Lung (tissue), 12 donors: ENCODE measurements around the gene SLC16A13. TPM values are rescaled to one million over a fixed set of nuclear protein-coding genes. Genes with fewer than 3 reads are reported as not detected.

Experiments
- ATAC-seq: fragments of 200-7000 bp; cut with Tn5 transposase; one replicate; pipeline ENCODE4 v1.9.1; 2020; ENCODE audit warnings: moderate number of reproducible peaks; ENCODE audit not compliant: insufficient read depth, low FRiP score
- DNase-seq, 3 donors: peaks; one replicate each; pipeline ENCODE4 v3.0.0-alpha.2; 2013 to 2017
- H3K27ac ChIP-seq, 2 donors: one replicate each; pipeline ENCODE4 v1.5.1; 2013; ENCODE audit warnings: mild to moderate bottlenecking in 2 of 2, moderate library complexity in 2 of 2, control low read depth in 1 of 2, inconsistent platforms in 1 of 2, low read depth in 1 of 2, low read length in 1 of 2
- H3K27me3 ChIP-seq, 3 donors: one replicate each; pipeline ENCODE4 v1.5.1; 2013; ENCODE audit warnings: low read length in 2 of 3; ENCODE audit not compliant: control insufficient read depth in 3 of 3, insufficient read depth in 3 of 3
- H3K36me3 ChIP-seq, 4 donors: one replicate each; pipeline ENCODE4 v1.5.1; 2013; ENCODE audit warnings: low read length in 4 of 4, mild to moderate bottlenecking in 1 of 4, moderate library complexity in 1 of 4; ENCODE audit not compliant: control insufficient read depth in 4 of 4, insufficient read depth in 4 of 4
- H3K4me1 ChIP-seq, 5 donors: one replicate each; pipeline ENCODE4 v1.5.1; 2013; ENCODE audit warnings: low read length in 5 of 5, mild to moderate bottlenecking in 2 of 5, moderate library complexity in 1 of 5; ENCODE audit not compliant: control insufficient read depth in 5 of 5, insufficient read depth in 5 of 5
- H3K4me3 ChIP-seq: one replicate; pipeline ENCODE4 v1.5.1; 2013; ENCODE audit warnings: mild to moderate bottlenecking, control low read depth, moderate library complexity
- H3K9ac ChIP-seq, 2 donors: one replicate each; pipeline ENCODE4 v1.5.1; 2013; ENCODE audit warnings: low read length in 2 of 2, control low read depth in 1 of 2; ENCODE audit not compliant: insufficient read depth in 1 of 2
- H3K9me3 ChIP-seq, 4 donors: one replicate each; pipeline ENCODE4 v1.5.1; 2013; ENCODE audit warnings: low read length in 3 of 4, mild to moderate bottlenecking in 1 of 4, moderate library complexity in 1 of 4; ENCODE audit not compliant: control insufficient read depth in 4 of 4, insufficient read depth in 3 of 4
- WGBS, 2 donors: extraction: QIAGEN DNeasy Blood & Tissue Kit; methylation state at CpG; one replicate each; pipeline ENCODE4 v1.1.7; 2013; 5-methylcytosine and 5-hydroxymethylcytosine counted together
- polyA plus RNA-seq, 2 donors: library from polyadenylated mRNA; stranded (reverse); fragments of 200-250 nt; gene quantifications; one replicate each; pipeline ENCODE4 v1.2.1, GENCODE V29; 2013
- total RNA-seq, 2 donors: library from RNA; depleted of rRNA in 1 of 2; stranded (reverse); fragments of >200 nt in 1 of 2; gene quantifications; one replicate each; pipeline ENCODE4 v1.2.1, GENCODE V29; 2014 to 2021
- TF ChIP-seq, protein P1 (sequence below): IDR thresholded peaks from 2 replicates; pipeline ENCODE4 v1.5.1; 2012; ENCODE audit warnings: mild to moderate bottlenecking; ENCODE audit errors: control extremely low read depth, extremely low read depth
- donor health status: control.
- donor health status: control.
- donor health status: Bipolar disorder and iron deficiency.
- donor health status: healthy.
- donor health status: DM: yes; HTN: yes; CAD: no.

Gene SLC16A13
- total and polyA plus RNA-seq, 4 donors, result 1.3 to 23.6 (median 6.3) TPM

DNA sequence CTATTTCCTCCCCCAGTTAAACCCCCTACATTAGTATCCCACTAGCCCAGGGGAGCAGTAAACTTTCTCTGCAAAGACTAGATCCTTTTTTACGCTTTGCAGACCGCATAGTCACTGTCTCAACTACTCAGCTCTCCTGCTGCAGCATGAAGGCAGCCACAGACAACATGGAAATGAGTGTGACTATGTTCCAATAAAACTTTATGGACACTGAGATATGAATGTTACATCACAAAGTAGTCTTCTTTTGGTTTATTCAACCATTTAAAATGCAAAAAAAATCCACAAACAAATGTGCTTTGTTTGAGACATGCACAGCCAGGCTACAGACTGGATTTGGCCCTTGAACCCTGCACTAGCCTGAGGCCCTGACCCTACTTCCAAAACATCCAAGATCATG lies 25.3 kb upstream of the SLC16A13 start:
- peaks cover 0 to 11% (median 3%) of the 10 kb centered on the region in 4 donors for H3K36me3 ChIP-seq
- H3K27ac ChIP-seq, result no peak overlapping the region
- no peaks in the 10 kb centered on the region for H3K9me3 ChIP-seq
- DNase-seq, result no peak
- TF ChIP-seq, protein P1, sequence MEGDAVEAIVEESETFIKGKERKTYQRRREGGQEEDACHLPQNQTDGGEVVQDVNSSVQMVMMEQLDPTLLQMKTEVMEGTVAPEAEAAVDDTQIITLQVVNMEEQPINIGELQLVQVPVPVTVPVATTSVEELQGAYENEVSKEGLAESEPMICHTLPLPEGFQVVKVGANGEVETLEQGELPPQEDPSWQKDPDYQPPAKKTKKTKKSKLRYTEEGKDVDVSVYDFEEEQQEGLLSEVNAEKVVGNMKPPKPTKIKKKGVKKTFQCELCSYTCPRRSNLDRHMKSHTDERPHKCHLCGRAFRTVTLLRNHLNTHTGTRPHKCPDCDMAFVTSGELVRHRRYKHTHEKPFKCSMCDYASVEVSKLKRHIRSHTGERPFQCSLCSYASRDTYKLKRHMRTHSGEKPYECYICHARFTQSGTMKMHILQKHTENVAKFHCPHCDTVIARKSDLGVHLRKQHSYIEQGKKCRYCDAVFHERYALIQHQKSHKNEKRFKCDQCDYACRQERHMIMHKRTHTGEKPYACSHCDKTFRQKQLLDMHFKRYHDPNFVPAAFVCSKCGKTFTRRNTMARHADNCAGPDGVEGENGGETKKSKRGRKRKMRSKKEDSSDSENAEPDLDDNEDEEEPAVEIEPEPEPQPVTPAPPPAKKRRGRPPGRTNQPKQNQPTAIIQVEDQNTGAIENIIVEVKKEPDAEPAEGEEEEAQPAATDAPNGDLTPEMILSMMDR, result no peak
- H3K4me1 ChIP-seq, result peaks cover 0 to 36% (median 10%) of the 10 kb centered on the region in 5 donors
- H3K4me3 ChIP-seq, result no peak overlapping the region
- no peak overlapping the region for H3K9ac ChIP-seq
- ATAC-seq, result no peak
- 89 to 93% methylated on average over 2 of the region's 2 CpGs for WGBS, 2 donors
- H3K27me3 ChIP-seq, result no peaks in the 10 kb centered on the region

DNA sequence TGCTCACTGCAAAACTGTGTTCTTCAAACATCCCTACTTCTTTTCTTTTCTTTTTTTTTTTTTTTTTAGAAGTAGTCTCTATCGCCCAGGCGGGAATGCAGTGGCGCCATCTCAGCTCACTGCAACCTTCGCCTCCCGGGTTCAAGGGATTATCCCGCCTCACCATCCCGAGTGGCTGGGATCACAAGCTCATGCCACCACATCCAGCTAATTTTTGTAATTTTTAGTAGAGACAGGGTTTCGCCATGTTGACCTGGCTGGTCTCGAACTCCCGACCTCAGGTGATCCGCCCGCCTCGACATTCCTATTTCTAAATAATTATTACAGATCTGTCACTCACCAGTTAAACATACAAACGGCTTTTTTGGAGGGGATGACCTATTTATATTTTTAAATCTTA lies 24.4 kb upstream of the SLC16A13 start:
- Histone ChIP-seq H3K27me3 (no peaks in the 10 kb centered on the region), H3K36me3 (peaks cover 0 to 8% (median 3%) of the 10 kb centered on the region in 4 donors), H3K27ac (no peak overlapping the region), H3K4me3 (peak overlapping the region; percentile 65), H3K4me1 (peaks cover 0 to 45% (median 10%) of the 10 kb centered on the region in 5 donors), H3K9ac (peak overlapping the region; percentile 85 to 95), H3K9me3 (no peaks in the 10 kb centered on the region)
- DNase-seq (no peak), ATAC-seq (no peak)
- TF ChIP-seq, protein P1, result no peak
- 39 to 53% methylated on average over 14 of the region's 14 CpGs for WGBS, 2 donors

- peaks cover 0 to 50% (median 10%) of the 10 kb centered on the region in 5 donors for H3K4me1 ChIP-seq
- DNase-seq (no peak), ATAC-seq (no peak)
- H3K36me3 ChIP-seq, result peaks cover 0 to 13% (median 3%) of the 10 kb centered on the region in 4 donors
- TF ChIP-seq, protein P1, result no peak
- peak overlapping the region; percentile 90 to 95 for H3K27ac ChIP-seq
- H3K9me3 ChIP-seq, result no peaks in the 10 kb centered on the region
- H3K4me3 ChIP-seq, result peak overlapping the region; percentile 65
- no peaks in the 10 kb centered on the region for H3K27me3 ChIP-seq
- 1 to 2% methylated on average over 6 of the region's 6 CpGs for WGBS, 2 donors
- peak overlapping the region; percentile 85 to 95 for H3K9ac ChIP-seq
These were observed 23.9 kb upstream of the SLC16A13 start for GRCh38 chr17:7011942-7012254.

DNA sequence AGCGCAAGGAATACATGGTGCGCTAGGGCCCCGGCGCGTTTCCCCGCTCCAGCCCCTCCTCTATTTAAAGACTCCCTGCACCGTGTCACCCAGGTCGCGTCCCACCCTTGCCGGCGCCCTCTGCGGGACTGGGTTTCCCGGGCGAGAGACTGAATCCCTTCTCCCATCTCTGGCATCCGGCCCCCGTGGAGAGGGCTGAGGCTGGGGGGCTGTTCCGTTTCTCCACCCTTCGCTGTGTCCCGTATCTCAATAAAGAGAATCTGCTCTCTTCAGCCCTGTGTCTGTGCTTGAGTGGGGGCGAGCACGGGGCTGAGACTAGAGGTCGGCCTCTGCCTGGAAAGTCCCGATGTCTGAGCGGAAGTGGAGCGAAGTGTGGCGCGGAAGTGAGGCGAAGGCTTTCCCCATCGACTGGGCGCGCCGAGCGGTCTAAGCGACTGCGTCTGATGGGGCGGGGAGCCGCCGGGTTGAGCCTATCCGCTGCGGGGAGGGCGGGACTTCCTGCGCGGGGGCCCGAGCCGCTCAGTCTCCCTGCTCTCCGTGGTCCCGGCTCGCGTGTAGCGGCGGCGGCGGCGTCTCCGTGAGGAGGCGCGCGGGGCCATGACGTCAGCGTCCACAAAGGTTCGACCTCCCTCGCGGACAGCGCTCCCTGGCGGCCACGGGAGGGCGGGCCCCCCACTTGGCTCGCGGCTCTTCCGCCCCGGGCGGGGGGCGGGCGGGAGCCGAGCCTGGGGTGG lies 21.4 kb upstream of the SLC16A13 start:
- Histone ChIP-seq H3K27me3 (no peaks in the 10 kb centered on the region), H3K4me3 (peak overlapping the region; percentile 58), H3K9ac (peak overlapping the region; percentile 41 to 95), H3K27ac (peak overlapping the region; percentile 90 to 95), H3K9me3 (no peaks in the 10 kb centered on the region), H3K36me3 (peaks cover 0 to 15% (median 4%) of the 10 kb centered on the region in 4 donors), H3K4me1 (peaks cover under 1 to 66% (median 15%) of the 10 kb centered on the region in 5 donors)
- DNase-seq, result peak; percentile 97 to 98 (median 98)
- peak; percentile 91 for ATAC-seq
- 1% methylated on average over 54 to 75 of the region's 75 CpGs for WGBS, 2 donors
- TF ChIP-seq, protein P1, result peak; percentile 44
